ENCODE results near the gene EEA1.

DNA sequence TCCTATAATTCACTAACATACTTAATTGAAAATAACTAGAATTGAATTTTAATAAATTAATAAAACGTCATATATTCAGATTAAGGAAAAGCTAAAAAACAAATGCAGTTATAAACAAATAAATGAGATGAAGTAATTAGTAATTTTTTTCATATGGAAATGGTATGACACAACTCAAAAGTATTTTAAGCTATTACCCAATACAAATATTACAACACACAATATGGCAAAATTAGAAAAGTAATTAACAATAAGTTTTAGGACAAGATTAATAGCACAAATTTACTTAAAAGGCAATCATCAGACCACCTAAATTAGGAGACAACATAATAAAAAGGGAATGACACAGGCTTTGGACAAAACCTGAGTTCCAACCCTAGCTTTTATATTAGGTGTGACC is 81.7 kb downstream of the EEA1 start:
- TF ChIP-seq, protein P1, sequence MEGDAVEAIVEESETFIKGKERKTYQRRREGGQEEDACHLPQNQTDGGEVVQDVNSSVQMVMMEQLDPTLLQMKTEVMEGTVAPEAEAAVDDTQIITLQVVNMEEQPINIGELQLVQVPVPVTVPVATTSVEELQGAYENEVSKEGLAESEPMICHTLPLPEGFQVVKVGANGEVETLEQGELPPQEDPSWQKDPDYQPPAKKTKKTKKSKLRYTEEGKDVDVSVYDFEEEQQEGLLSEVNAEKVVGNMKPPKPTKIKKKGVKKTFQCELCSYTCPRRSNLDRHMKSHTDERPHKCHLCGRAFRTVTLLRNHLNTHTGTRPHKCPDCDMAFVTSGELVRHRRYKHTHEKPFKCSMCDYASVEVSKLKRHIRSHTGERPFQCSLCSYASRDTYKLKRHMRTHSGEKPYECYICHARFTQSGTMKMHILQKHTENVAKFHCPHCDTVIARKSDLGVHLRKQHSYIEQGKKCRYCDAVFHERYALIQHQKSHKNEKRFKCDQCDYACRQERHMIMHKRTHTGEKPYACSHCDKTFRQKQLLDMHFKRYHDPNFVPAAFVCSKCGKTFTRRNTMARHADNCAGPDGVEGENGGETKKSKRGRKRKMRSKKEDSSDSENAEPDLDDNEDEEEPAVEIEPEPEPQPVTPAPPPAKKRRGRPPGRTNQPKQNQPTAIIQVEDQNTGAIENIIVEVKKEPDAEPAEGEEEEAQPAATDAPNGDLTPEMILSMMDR (conservative IDR thresholded peaks at IDR 0.05 in 1 of 2, IDR thresholded peaks at IDR 0.05 in 1 of 2; ENCODE audit: low read depth in 1 of 2, low read length in 2 of 2): no peak
- no peak for TF ChIP-seq EZH2 (IDR thresholded peaks at IDR 0.05; ENCODE audit: low read length, missing control alignments)
